Activated gamma-delta T cell treated with Interleukin-2 at 50 U/mL for 16 hours (primary cell): ENCODE results near the gene ASB7.
"Not testable (repeated sequence)": the region's sequence is repeated elsewhere in the genome, so short reads cannot be mapped to it uniquely, and the experiment has no call there.

Source experiments
- DNase-seq: peaks from one replicate; pipeline ENCODE4 v3.0.0-alpha.2; 2020

Gene ASB7

GRCh38 chr15:100653608-100654007 lies 51.2 kb downstream of the ASB7 start:
- DNase-seq: no peak

GRCh38 chr15:100658895-100659294 lies 56.5 kb downstream of the ASB7 start:
- DNase-seq: no peak

- DNase-seq: no peak
Observed at GRCh38 chr15:100661156-100661555, 58.8 kb downstream of the ASB7 start.

- DNase-seq: no peak
Observed at GRCh38 chr15:100663086-100663914, 60.9 kb downstream of the ASB7 start.

GRCh38 chr15:100663915-100664281 lies 61.5 kb downstream of the ASB7 start:
- no peak for DNase-seq

GRCh38 chr15:100665570-100665969 lies 63.2 kb downstream of the ASB7 start:
- DNase-seq: no peak

GRCh38 chr15:100667405-100668347 lies 65.3 kb downstream of the ASB7 start:
- no peak for DNase-seq

- no peak for DNase-seq
Observed at GRCh38 chr15:100668348-100668745, 66.0 kb downstream of the ASB7 start.

GRCh38 chr15:100669260-100669659 lies 66.9 kb downstream of the ASB7 start:
- DNase-seq: no peak

GRCh38 chr15:100670505-100671021 lies 68.2 kb downstream of the ASB7 start:
- no peak for DNase-seq

GRCh38 chr15:100671124-100671680 lies 68.8 kb downstream of the ASB7 start:
- DNase-seq: no peak

- DNase-seq: no peak
Observed at GRCh38 chr15:100671858-100672543, 69.6 kb downstream of the ASB7 start.

GRCh38 chr15:100672959-100673358 lies 70.6 kb downstream of the ASB7 start:
- no peak for DNase-seq

- not testable (repeated sequence) for DNase-seq
Observed at GRCh38 chr15:100679151-100679550, 76.8 kb downstream of the ASB7 start.

GRCh38 chr15:100680726-100681125 lies 78.3 kb downstream of the ASB7 start:
- DNase-seq: no peak

GRCh38 chr15:100681335-100681746 lies 79.0 kb downstream of the ASB7 start:
- DNase-seq: no peak

GRCh38 chr15:100682468-100682867 lies 80.1 kb downstream of the ASB7 start:
- DNase-seq: no peak

GRCh38 chr15:100683434-100683833 lies 81.0 kb downstream of the ASB7 start:
- DNase-seq: no peak

- no peak for DNase-seq
Observed at GRCh38 chr15:100684591-100684990, 82.2 kb downstream of the ASB7 start.

GRCh38 chr15:100686021-100686724 lies 83.8 kb downstream of the ASB7 start:
- DNase-seq: no peak

- DNase-seq: no peak
Observed at GRCh38 chr15:100686725-100687473, 84.5 kb downstream of the ASB7 start.
